ENCODE data around the gene PEX26. TPM values are rescaled to one million over a fixed set of nuclear protein-coding genes. Genes with fewer than 3 reads are reported as not detected.
A peak's percentile ranks its signal among the peaks of the same experiment; 100 is the strongest.

The PEX26 gene
- total and polyA plus RNA-seq, 9 of the 15 experiments (the other 6 are each of a cell fraction or from before 2014, with no cell fraction given), result 0.35 to 39.6 (median 17.4) TPM

GRCh38 chr22:18091916-18092526, 14.2 kb downstream of the PEX26 start:
- H3K4me2 ChIP-seq (ENCODE audit: insufficient read depth, low read length), result no peak overlapping the region
- no peak for FAIRE-seq
- CTCF ChIA-PET (ENCODE audit: low intra/inter-chr PET ratio), result interaction anchor here (0.7 kb wide), 1 partner anchor 1037 kb away, joined by 3 read pairs; no protein-coding TSS in a partner anchor

GRCh38 chr22:18093661-18094060, 15.9 kb downstream of the PEX26 start:
- WGBS (ENCODE audit: insufficient coverage, low coverage, missing lambda C conversion rate), result 98% methylated on average over 6 of the region's 6 CpGs
- DNase-seq (ENCODE audit: extremely low read depth in 1 of 4, low spot score in 3 of 4) (no peak), FAIRE-seq (no peak), ATAC-seq (no peak)
- peaks cover 27% of the 10 kb centered on the region; the same call in 2 of the 3 replicates for H3K36me3 ChIP-seq (ENCODE audit: control insufficient read depth, insufficient read depth, low read length)
- H3K9ac ChIP-seq (ENCODE audit: insufficient read depth in 1 of 2, low read depth in 2 of 2, low read length in 2 of 2), result no peak overlapping the region
- no TSS peak for BruUV-seq (replicated peaks)
- H3K27me3 ChIP-seq (ENCODE audit: control insufficient read depth in 2 of 2, insufficient read depth in 2 of 2, low read length in 2 of 2), result no peaks in the 10 kb centered on the region
- no peak overlapping the region for H2AFZ ChIP-seq (ENCODE audit: low read depth, low read length)
- H3K27ac ChIP-seq (ENCODE audit: extremely low read depth, low read depth, low read length), result no peak overlapping the region
- H3K4me1 ChIP-seq (replicated peaks in 1 of 2; ENCODE audit: control insufficient read depth in 2 of 2, insufficient read depth in 2 of 2, low read length in 2 of 2), result no peaks in the 10 kb centered on the region
- in situ Hi-C loops (cut with MboI), result no loop called here
- H3K79me2 ChIP-seq (ENCODE audit: control insufficient read depth, insufficient read depth, low read length), result no peaks in the 10 kb centered on the region
- intact Hi-C loops (cut with micrococcal nuclease), result no loop called here
- no peak overlapping the region for H3K4me2 ChIP-seq (ENCODE audit: insufficient read depth, low read length)
- no peak overlapping the region for H3K4me3 ChIP-seq
- H3K9me1 ChIP-seq (ENCODE audit: control insufficient read depth, insufficient read depth, low read length), result no peaks in the 10 kb centered on the region
- ChIA-PET CTCF (ENCODE audit: low intra/inter-chr PET ratio) (no interaction called here), POLR2A (interaction anchor here (0.6 kb wide), 3 partner anchors 11 to 215 kb away, joined by 3 read pairs; no protein-coding TSS in a partner anchor)
- H4K20me1 ChIP-seq (replicated peaks; ENCODE audit: control insufficient read depth, insufficient read depth, low read length), result no peaks in the 10 kb centered on the region
- no peaks in the 10 kb centered on the region; the same call in 1 of the 2 replicates for H3K9me3 ChIP-seq (replicated peaks; ENCODE audit: control insufficient read depth, insufficient read depth, low read depth, low read length)
- TF ChIP-seq ARHGAP35 (IDR thresholded peaks at IDR 0.05; ENCODE audit: partially characterized antibody) (no peak), GMEB1 (CRISPR knock-in tag; IDR thresholded peaks at IDR 0.05) (no peak), ZNF431 (CRISPR knock-in tag; IDR thresholded peaks at IDR 0.05) (no peak), CAMTA2 (CRISPR knock-in tag; conservative IDR thresholded peaks at IDR 0.05) (no peak), BRD4 (IDR thresholded peaks at IDR 0.05) (no peak)
- TF ChIP-seq, protein P1, sequence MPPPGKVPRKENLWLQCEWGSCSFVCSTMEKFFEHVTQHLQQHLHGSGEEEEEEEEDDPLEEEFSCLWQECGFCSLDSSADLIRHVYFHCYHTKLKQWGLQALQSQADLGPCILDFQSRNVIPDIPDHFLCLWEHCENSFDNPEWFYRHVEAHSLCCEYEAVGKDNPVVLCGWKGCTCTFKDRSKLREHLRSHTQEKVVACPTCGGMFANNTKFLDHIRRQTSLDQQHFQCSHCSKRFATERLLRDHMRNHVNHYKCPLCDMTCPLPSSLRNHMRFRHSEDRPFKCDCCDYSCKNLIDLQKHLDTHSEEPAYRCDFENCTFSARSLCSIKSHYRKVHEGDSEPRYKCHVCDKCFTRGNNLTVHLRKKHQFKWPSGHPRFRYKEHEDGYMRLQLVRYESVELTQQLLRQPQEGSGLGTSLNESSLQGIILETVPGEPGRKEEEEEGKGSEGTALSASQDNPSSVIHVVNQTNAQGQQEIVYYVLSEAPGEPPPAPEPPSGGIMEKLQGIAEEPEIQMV (tag; conservative IDR thresholded peaks at IDR 0.05; ENCODE audit: low read depth), result no peak

More at GRCh38 chr22:18091916-18092526, 14.2 kb downstream of the PEX26 start:
- DNase-seq (ENCODE audit: extremely low read depth in 1 of 4, low spot score in 3 of 4), result no peak
- no peak overlapping the region for H3K27ac ChIP-seq (ENCODE audit: extremely low read depth, low read depth, low read length)
- H3K9me1 ChIP-seq (ENCODE audit: control insufficient read depth, insufficient read depth, low read length), result peaks cover 5% of the 10 kb centered on the region
- POLR2A ChIA-PET, result interaction anchor here (0.6 to 1.5 kb wide), 6 partner anchors 8 to 1910 kb away, joined by 3 to 5 read pairs (median 3); no protein-coding TSS in a partner anchor
- no peaks in the 10 kb centered on the region for H3K27me3 ChIP-seq (ENCODE audit: control insufficient read depth in 2 of 2, insufficient read depth in 2 of 2, low read length in 2 of 2)
- intact Hi-C loops (cut with micrococcal nuclease), result no loop called here
- TF ChIP-seq, protein P1 (tag; conservative IDR thresholded peaks at IDR 0.05; ENCODE audit: low read depth), result no peak
- TF ChIP-seq POLR2G (IDR thresholded peaks at IDR 0.05; ENCODE audit: low read depth, low read length), result peak; percentile 49; the same call in 1 of the 2 replicates
- no TSS peak for BruUV-seq (replicated peaks)
- 95% methylated on average over 22 of the region's 22 CpGs for WGBS (ENCODE audit: insufficient coverage, low coverage, missing lambda C conversion rate)
- peaks cover 44% of the 10 kb centered on the region; the same call in 2 of the 3 replicates for H3K36me3 ChIP-seq (ENCODE audit: control insufficient read depth, insufficient read depth, low read length)
- in situ Hi-C loops (cut with MboI), result no loop called here
- H3K9me3 ChIP-seq (replicated peaks; ENCODE audit: control insufficient read depth, insufficient read depth, low read depth, low read length), result no peaks in the 10 kb centered on the region; the same call in 1 of the 2 replicates
- H3K79me2 ChIP-seq (ENCODE audit: control insufficient read depth, insufficient read depth, low read length), result no peaks in the 10 kb centered on the region
- H3K4me3 ChIP-seq, result no peak overlapping the region
- no peaks in the 10 kb centered on the region for H4K20me1 ChIP-seq (replicated peaks; ENCODE audit: control insufficient read depth, insufficient read depth, low read length)
- ATAC-seq, result no peak; the same call in 1 of the 3 replicates
- no peak overlapping the region for H2AFZ ChIP-seq (ENCODE audit: low read depth, low read length)
- no peak overlapping the region for H3K9ac ChIP-seq (ENCODE audit: insufficient read depth in 1 of 2, low read depth in 2 of 2, low read length in 2 of 2)
- H3K4me1 ChIP-seq (replicated peaks in 1 of 2; ENCODE audit: control insufficient read depth in 2 of 2, insufficient read depth in 2 of 2, low read length in 2 of 2), result no peaks in the 10 kb centered on the region
